H9 (cell line): Measurements from ENCODE around the gene FREM1. TPM values are rescaled to one million over a fixed set of nuclear protein-coding genes. Genes with fewer than 3 reads are reported as not detected.

Experiments used
- DNase-seq: peaks from one replicate; pipeline ENCODE4 v3.0.0-alpha.2; 2017
- H2AFZ ChIP-seq: one replicate; pipeline ENCODE4 v1.6.1; 2013; ENCODE audit warnings: mild to moderate bottlenecking, low read length, control low read depth, moderate library complexity
- H2AK5ac ChIP-seq: 2 replicates; pipeline ENCODE4 v1.6.1; 2013; ENCODE audit warnings: low read length, control low read depth, mixed read lengths; ENCODE audit not compliant: insufficient read length
- H2BK120ac ChIP-seq: one replicate; pipeline ENCODE4 v1.6.1; 2013; ENCODE audit warnings: low read depth, mild to moderate bottlenecking, low read length, control low read depth, inconsistent platforms; ENCODE audit not compliant: poor library complexity, severe bottlenecking
- H2BK12ac ChIP-seq: 2 replicates; pipeline ENCODE4 v1.6.1; 2013; ENCODE audit warnings: low read length, control low read depth, mixed read lengths, low read depth; ENCODE audit not compliant: insufficient read length
- H2BK15ac ChIP-seq: 2 replicates; pipeline ENCODE4 v1.6.1; 2013; ENCODE audit warnings: low read depth, low read length, control low read depth
- H2BK20ac ChIP-seq: one replicate; pipeline ENCODE4 v1.6.1; 2013; ENCODE audit warnings: low read depth, mild to moderate bottlenecking, low read length, control low read depth, inconsistent platforms; ENCODE audit not compliant: poor library complexity, severe bottlenecking
- H2BK5ac ChIP-seq: 2 replicates; pipeline ENCODE4 v1.6.1; 2013; ENCODE audit warnings: low read length, control low read depth, mixed read lengths; ENCODE audit not compliant: insufficient read length
- H3K14ac ChIP-seq: 2 replicates; pipeline ENCODE4 v1.6.1; 2013; ENCODE audit warnings: low read length, control low read depth; ENCODE audit not compliant: insufficient read depth
- H3K18ac ChIP-seq: 2 replicates; pipeline ENCODE4 v1.6.1; 2013; ENCODE audit warnings: low read depth, mild to moderate bottlenecking, mixed read lengths, low read length, control low read depth; ENCODE audit not compliant: insufficient read length
- H3K23ac ChIP-seq: 2 replicates; pipeline ENCODE4 v1.6.1; 2013; ENCODE audit warnings: low read length, control low read depth, mixed read lengths, low read depth; ENCODE audit not compliant: insufficient read length
- H3K23me2 ChIP-seq: 2 replicates; pipeline ENCODE4 v1.6.1; 2013; ENCODE audit warnings: low read depth, mild to moderate bottlenecking, mixed read lengths, low read length, control low read depth; ENCODE audit not compliant: insufficient read length, poor library complexity, severe bottlenecking
- H3K27ac ChIP-seq: 2 replicates; pipeline ENCODE4 v1.5.1; 2013; ENCODE audit warnings: low read length, control low read depth, mixed read lengths, low read depth; ENCODE audit not compliant: insufficient read length
- H3K27me3 ChIP-seq: 2 replicates; pipeline ENCODE4 v1.6.1; 2013; ENCODE audit warnings: low read length, control low read depth, inconsistent platforms; ENCODE audit not compliant: insufficient read depth
- H3K4ac ChIP-seq: 2 replicates; pipeline ENCODE4 v1.6.1; 2013; ENCODE audit warnings: low read depth, mild to moderate bottlenecking, control low read depth, inconsistent platforms, low read length, moderate library complexity
- H3K4me1 ChIP-seq: 2 replicates; pipeline ENCODE4 v1.6.1; 2013; ENCODE audit warnings: low read length, control low read depth, inconsistent platforms; ENCODE audit not compliant: insufficient read depth
- H3K4me2 ChIP-seq: 2 replicates; pipeline ENCODE4 v1.6.1; 2013; ENCODE audit warnings: low read length, control low read depth, mixed read lengths; ENCODE audit not compliant: insufficient read length, insufficient read depth
- H3K56ac ChIP-seq: 2 replicates; pipeline ENCODE4 v1.6.1; 2013; ENCODE audit warnings: low read depth, mild to moderate bottlenecking, mixed read lengths, low read length, control low read depth; ENCODE audit not compliant: insufficient read length
- H3K79me1 ChIP-seq: 2 replicates; pipeline ENCODE4 v1.6.1; 2013; ENCODE audit warnings: low read depth, mild to moderate bottlenecking, moderate library complexity, low read length, control low read depth, inconsistent platforms; ENCODE audit not compliant: insufficient read depth, poor library complexity, severe bottlenecking
- H3K79me2 ChIP-seq: 2 replicates; pipeline ENCODE4 v1.6.1; 2013; ENCODE audit warnings: low read length, control low read depth, inconsistent platforms; ENCODE audit not compliant: insufficient read depth
- H3K9ac ChIP-seq: 2 replicates; pipeline ENCODE4 v1.6.1; 2013; ENCODE audit warnings: low read length, control low read depth, mixed read lengths; ENCODE audit not compliant: insufficient read length; ENCODE audit errors: extremely low read depth
- H3K9me3 ChIP-seq: one replicate; pipeline ENCODE4 v1.6.1; 2013; ENCODE audit warnings: low read depth, low read length, inconsistent platforms; ENCODE audit not compliant: control insufficient read depth
- H3T11ph ChIP-seq: one replicate; pipeline ENCODE4 v1.6.1; 2013; ENCODE audit warnings: mild to moderate bottlenecking, low read length, control low read depth, inconsistent platforms
- H4K20me1 ChIP-seq: one replicate; pipeline ENCODE4 v1.6.1; 2013; ENCODE audit not compliant: control insufficient read depth, insufficient read length, insufficient read depth
- H4K5ac ChIP-seq: 2 replicates; pipeline ENCODE4 v1.6.1; 2013; ENCODE audit warnings: low read depth, mild to moderate bottlenecking, mixed read lengths, low read length, control low read depth; ENCODE audit not compliant: insufficient read length
- H4K8ac ChIP-seq: replicated peaks from 2 replicates; pipeline ENCODE4 v1.6.1; 2013; ENCODE audit warnings: low read length, control low read depth, mixed read lengths, low read depth; ENCODE audit not compliant: insufficient read length
- H4K91ac ChIP-seq: 2 replicates; pipeline ENCODE4 v1.6.1; 2013; ENCODE audit warnings: low read depth, mild to moderate bottlenecking, moderate library complexity, mixed read lengths, low read length, control low read depth; ENCODE audit not compliant: insufficient read length
- H3K27ac Mint-ChIP-seq, 3 experiments: 2 replicates in 2 of 3; 3 replicates in 1 of 3; pipeline ENCODE4 v1.8.0; 2020 to 2021; ENCODE audit warnings: mixed read lengths in 3 of 3, mild to moderate bottlenecking in 1 of 3, moderate library complexity in 1 of 3
- H3K27me3 Mint-ChIP-seq: 2 replicates; pipeline ENCODE4 v1.8.0; 2021; ENCODE audit warnings: low read depth, mild to moderate bottlenecking, moderate library complexity, mixed read lengths
- H3K36me3 Mint-ChIP-seq, 3 experiments: 2 replicates in 2 of 3; 3 replicates in 1 of 3; pipeline ENCODE4 v1.8.0; 2020 to 2021; ENCODE audit warnings: low read depth in 3 of 3, mixed read lengths in 3 of 3; ENCODE audit not compliant: insufficient read depth in 1 of 3
- H3K4me1 Mint-ChIP-seq, 2 experiments: 2 replicates each; pipeline ENCODE4 v1.8.0; 2020; ENCODE audit warnings: mixed read lengths in 2 of 2
- H3K4me3 Mint-ChIP-seq, 2 experiments: 2 replicates in 1 of 2; 3 replicates in 1 of 2; pipeline ENCODE4 v1.8.0; 2020 to 2021; ENCODE audit warnings: mild to moderate bottlenecking in 2 of 2, mixed read lengths in 2 of 2, moderate library complexity in 1 of 2
- H3K9me3 Mint-ChIP-seq, 2 experiments: 2 replicates in 1 of 2; 3 replicates in 1 of 2; pipeline ENCODE4 v1.8.0; 2020; ENCODE audit warnings: mild to moderate bottlenecking in 2 of 2, mixed read lengths in 2 of 2, moderate library complexity in 1 of 2
- CTCF ChIP-seq: fragments of 200-600 bp; sonication (generic); conservative IDR thresholded peaks from 3 replicates; pipeline ENCODE4 v1.8.0; 2021; ENCODE audit warnings: antibody characterized with exemption, mild to moderate bottlenecking
- WGBS: extraction: QIAGEN DNeasy Blood & Tissue Kit; methylation state at CpG from one replicate; pipeline ENCODE4 v1.1.7; 2013; ENCODE audit warnings: missing lambda C conversion rate, low lambda C conversion rate, mixed read lengths; ENCODE audit not compliant: insufficient read length; ENCODE audit errors: extremely low coverage; 5-methylcytosine and 5-hydroxymethylcytosine counted together
- total RNA-seq: library from RNA; stranded (reverse); gene quantifications from 2 replicates; pipeline ENCODE4 v1.2.1, GENCODE V29; 2021

The FREM1 gene
- total RNA-seq, 1 experiment from 2014 or later = 0.44 TPM

GRCh38 chr9:14895806-14896205 lies 14.4 kb downstream of the FREM1 start:
- no CpG with 5 or more reads among the region's 1 CpG for WGBS
- H3K79me1 ChIP-seq = no peaks in the 10 kb centered on the region
- no peaks in the 10 kb centered on the region for H3K23me2 ChIP-seq
- H3K27ac Mint-ChIP-seq = no peak overlapping the region; a peak in 1 of 7 replicates
- H3K56ac ChIP-seq = no peak overlapping the region
- H3K4ac ChIP-seq = no peak overlapping the region
- H3K18ac ChIP-seq = no peak overlapping the region
- no peak overlapping the region for H2BK5ac ChIP-seq
- H2BK15ac ChIP-seq = no peak overlapping the region
- peaks cover 0 to 14% of the 10 kb centered on the region in 2 experiments; a peak in 4 of 5 replicates for H3K9me3 Mint-ChIP-seq
- H2AFZ ChIP-seq = no peak overlapping the region
- no peaks in the 10 kb centered on the region; the same call in 1 of the 2 replicates for H3K4me1 ChIP-seq
- no peak overlapping the region for H2BK20ac ChIP-seq
- peaks cover 15 to 21% of the 10 kb centered on the region in 2 experiments for H3K4me1 Mint-ChIP-seq
- H3K9ac ChIP-seq = no peak overlapping the region
- no peak overlapping the region for H3K4me2 ChIP-seq
- H3K23ac ChIP-seq = no peak overlapping the region
- no peak overlapping the region for H2AK5ac ChIP-seq
- peaks cover 4 to 15% (median 15%) of the 10 kb centered on the region in 3 experiments; a peak in 5 of 7 replicates for H3K36me3 Mint-ChIP-seq
- H3K4me3 Mint-ChIP-seq = no peak overlapping the region
- no peak for DNase-seq
- no peak overlapping the region for H3K27ac ChIP-seq
- no peaks in the 10 kb centered on the region for H3K27me3 Mint-ChIP-seq
- TF ChIP-seq CTCF = no peak
- H4K8ac ChIP-seq = no peak overlapping the region
- H3K27me3 ChIP-seq = no peaks in the 10 kb centered on the region
- no peaks in the 10 kb centered on the region for H4K20me1 ChIP-seq
- no peak overlapping the region for H4K5ac ChIP-seq
- H3K14ac ChIP-seq = peak overlapping the region; percentile 24; the same call in 1 of the 2 replicates
- no peak overlapping the region for H3T11ph ChIP-seq
- no peak overlapping the region for H2BK120ac ChIP-seq
- H3K9me3 ChIP-seq = no peaks in the 10 kb centered on the region
- H4K91ac ChIP-seq = no peak overlapping the region
- no peaks in the 10 kb centered on the region for H3K79me2 ChIP-seq
- no peak overlapping the region for H2BK12ac ChIP-seq
